SW480 (cell line): Measurements from ENCODE around the gene GRK5.

Source experiments
- DNase-seq: peaks from one replicate; pipeline ENCODE4 v3.0.0-alpha.2; 2016; ENCODE audit warnings: low spot score

The GRK5 gene

GRCh38 chr10:119299531-119299930 lies 92.2 kb downstream of the GRK5 start:
- no peak for DNase-seq

- no peak for DNase-seq
Measured at GRCh38 chr10:119301397-119301796, 94.0 kb downstream of the GRK5 start.

- DNase-seq = no peak
Measured at GRCh38 chr10:119302172-119302571, 94.8 kb downstream of the GRK5 start.

GRCh38 chr10:119302591-119303253 lies 95.4 kb downstream of the GRK5 start:
- no peak for DNase-seq

- no peak for DNase-seq
Measured at GRCh38 chr10:119303886-119304285, 96.5 kb downstream of the GRK5 start.

- DNase-seq = no peak
Measured at GRCh38 chr10:119304541-119304940, 97.2 kb downstream of the GRK5 start.

- peak; percentile 51 for DNase-seq
Measured at GRCh38 chr10:119305860-119306513, 98.6 kb downstream of the GRK5 start.

GRCh38 chr10:119306514-119306951 lies 99.2 kb downstream of the GRK5 start:
- DNase-seq = no peak

GRCh38 chr10:119306986-119307392 lies 99.6 kb downstream of the GRK5 start:
- no peak for DNase-seq

GRCh38 chr10:119308089-119308488 lies 100.7 kb downstream of the GRK5 start:
- no peak for DNase-seq

- no peak for DNase-seq
Measured at GRCh38 chr10:119308551-119309422, 101.4 kb downstream of the GRK5 start.

- DNase-seq = no peak
Measured at GRCh38 chr10:119309423-119309770, 102.0 kb downstream of the GRK5 start.

- no peak for DNase-seq
Measured at GRCh38 chr10:119310806-119311205, 103.4 kb downstream of the GRK5 start.

- DNase-seq = no peak
Measured at GRCh38 chr10:119312241-119312640, 104.9 kb downstream of the GRK5 start.

GRCh38 chr10:119313024-119313423 lies 105.7 kb downstream of the GRK5 start:
- DNase-seq = no peak

GRCh38 chr10:119313644-119314043 lies 106.3 kb downstream of the GRK5 start:
- peak; percentile 36 for DNase-seq

- DNase-seq = no peak
Measured at GRCh38 chr10:119314061-119314460, 106.7 kb downstream of the GRK5 start.

- DNase-seq = no peak
Measured at GRCh38 chr10:119314486-119314885, 107.1 kb downstream of the GRK5 start.

- DNase-seq = peak; percentile 78
Measured at GRCh38 chr10:119315128-119316001, 108.0 kb downstream of the GRK5 start.

GRCh38 chr10:119316002-119316358 lies 108.6 kb downstream of the GRK5 start:
- no peak for DNase-seq

GRCh38 chr10:119316729-119317097 lies 109.3 kb downstream of the GRK5 start:
- DNase-seq = peak; percentile 73
